Measurements from ENCODE around the gene ZNF267. TPM values are rescaled to one million over a fixed set of nuclear protein-coding genes. Genes with fewer than 3 reads are reported as not detected.

The ZNF267 gene
- total RNA-seq, 1 experiment from 2014 or later: 25.3 TPM

DNA sequence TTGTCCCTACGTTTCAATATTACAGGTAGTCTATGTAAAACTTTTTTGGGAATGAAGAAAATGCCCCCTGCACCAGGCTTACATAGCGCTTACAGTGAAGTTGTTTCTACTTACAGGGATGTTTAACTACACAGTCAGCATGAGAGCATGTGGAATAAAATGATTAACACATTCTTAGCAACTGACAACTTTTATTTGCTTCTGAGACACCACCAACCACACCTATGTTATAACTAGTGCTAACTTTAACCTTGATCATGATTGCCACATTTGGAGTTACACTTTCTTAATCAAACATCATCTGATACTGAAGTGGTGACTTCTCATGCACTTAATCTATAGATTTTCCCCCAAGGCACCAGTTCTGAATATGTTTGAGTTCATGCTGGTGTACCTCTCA lies 20.3 kb upstream of the ZNF267 start:
- Mint-ChIP-seq H3K4me3 (no peak overlapping the region), H3K36me3 (peaks cover 58% of the 10 kb centered on the region), H3K27me3 (ENCODE audit: low read depth) (peaks cover 27% of the 10 kb centered on the region), H3K9me3 (peaks cover 84% of the 10 kb centered on the region), H3K27ac (no peak overlapping the region), H3K4me1 (no peaks in the 10 kb centered on the region)
- DNase-seq (ENCODE audit: low spot score): no peak
- ATAC-seq: no peak
- TF ChIP-seq ZNF416 (CRISPR knock-in tag; IDR thresholded peaks at IDR 0.05) (no peak), GRHL2 (CRISPR knock-in tag; IDR thresholded peaks at IDR 0.05; ENCODE audit: insufficient replicate concordance, severe bottlenecking) (no peak), TEAD4 (CRISPR knock-in tag; IDR thresholded peaks at IDR 0.05) (no peak)
- CTCF ChIA-PET: no interaction called here
- POLR2A ChIA-PET: no interaction called here

DNA sequence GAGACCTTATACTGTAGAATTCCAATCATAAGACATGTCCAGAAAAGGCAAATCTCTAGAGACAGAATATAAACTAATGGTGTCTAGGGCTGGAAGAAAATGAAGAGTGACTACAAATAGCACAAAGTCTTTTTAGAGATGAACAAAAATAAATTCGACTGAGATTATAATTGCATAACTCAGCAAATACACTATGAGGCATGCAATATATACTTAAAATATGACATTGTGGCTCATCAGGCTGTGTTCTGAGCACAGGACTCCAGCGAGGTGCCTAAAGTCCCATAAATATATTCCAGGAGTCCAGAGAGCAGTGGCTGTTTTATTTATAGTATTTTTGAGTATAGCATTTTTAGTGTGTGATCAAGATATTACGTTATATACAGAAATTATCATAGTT lies 13.1 kb upstream of the ZNF267 start:
- Mint-ChIP-seq H3K27ac (no peak overlapping the region), H3K36me3 (peaks cover 26% of the 10 kb centered on the region), H3K4me3 (no peak overlapping the region), H3K4me1 (no peaks in the 10 kb centered on the region), H3K9me3 (peaks cover 87% of the 10 kb centered on the region), H3K27me3 (ENCODE audit: low read depth) (peaks cover 33% of the 10 kb centered on the region)
- DNase-seq (ENCODE audit: low spot score) (no peak), ATAC-seq (no peak)
- TF ChIP-seq GABPB1 (CRISPR knock-in tag; IDR thresholded peaks at IDR 0.05): no peak
- TF ChIP-seq, protein P1, sequence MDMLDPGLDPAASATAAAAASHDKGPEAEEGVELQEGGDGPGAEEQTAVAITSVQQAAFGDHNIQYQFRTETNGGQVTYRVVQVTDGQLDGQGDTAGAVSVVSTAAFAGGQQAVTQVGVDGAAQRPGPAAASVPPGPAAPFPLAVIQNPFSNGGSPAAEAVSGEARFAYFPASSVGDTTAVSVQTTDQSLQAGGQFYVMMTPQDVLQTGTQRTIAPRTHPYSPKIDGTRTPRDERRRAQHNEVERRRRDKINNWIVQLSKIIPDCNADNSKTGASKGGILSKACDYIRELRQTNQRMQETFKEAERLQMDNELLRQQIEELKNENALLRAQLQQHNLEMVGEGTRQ (CRISPR knock-in tag; IDR thresholded peaks at IDR 0.05): no peak
- TF ChIP-seq RORB (CRISPR knock-in tag; IDR thresholded peaks at IDR 0.05): no peak
- TF ChIP-seq, protein P2, sequence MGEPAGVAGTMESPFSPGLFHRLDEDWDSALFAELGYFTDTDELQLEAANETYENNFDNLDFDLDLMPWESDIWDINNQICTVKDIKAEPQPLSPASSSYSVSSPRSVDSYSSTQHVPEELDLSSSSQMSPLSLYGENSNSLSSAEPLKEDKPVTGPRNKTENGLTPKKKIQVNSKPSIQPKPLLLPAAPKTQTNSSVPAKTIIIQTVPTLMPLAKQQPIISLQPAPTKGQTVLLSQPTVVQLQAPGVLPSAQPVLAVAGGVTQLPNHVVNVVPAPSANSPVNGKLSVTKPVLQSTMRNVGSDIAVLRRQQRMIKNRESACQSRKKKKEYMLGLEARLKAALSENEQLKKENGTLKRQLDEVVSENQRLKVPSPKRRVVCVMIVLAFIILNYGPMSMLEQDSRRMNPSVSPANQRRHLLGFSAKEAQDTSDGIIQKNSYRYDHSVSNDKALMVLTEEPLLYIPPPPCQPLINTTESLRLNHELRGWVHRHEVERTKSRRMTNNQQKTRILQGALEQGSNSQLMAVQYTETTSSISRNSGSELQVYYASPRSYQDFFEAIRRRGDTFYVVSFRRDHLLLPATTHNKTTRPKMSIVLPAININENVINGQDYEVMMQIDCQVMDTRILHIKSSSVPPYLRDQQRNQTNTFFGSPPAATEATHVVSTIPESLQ (CRISPR knock-in tag; IDR thresholded peaks at IDR 0.05): no peak
- TF ChIP-seq EMX1 (CRISPR knock-in tag; IDR thresholded peaks at IDR 0.05): no peak
- TF ChIP-seq TEAD4 (CRISPR knock-in tag; IDR thresholded peaks at IDR 0.05): no peak
- TF ChIP-seq, protein P3, sequence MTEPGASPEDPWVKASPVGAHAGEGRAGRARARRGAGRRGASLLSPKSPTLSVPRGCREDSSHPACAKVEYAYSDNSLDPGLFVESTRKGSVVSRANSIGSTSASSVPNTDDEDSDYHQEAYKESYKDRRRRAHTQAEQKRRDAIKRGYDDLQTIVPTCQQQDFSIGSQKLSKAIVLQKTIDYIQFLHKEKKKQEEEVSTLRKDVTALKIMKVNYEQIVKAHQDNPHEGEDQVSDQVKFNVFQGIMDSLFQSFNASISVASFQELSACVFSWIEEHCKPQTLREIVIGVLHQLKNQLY (CRISPR knock-in tag; IDR thresholded peaks at IDR 0.05): no peak
- TF ChIP-seq, protein P4, sequence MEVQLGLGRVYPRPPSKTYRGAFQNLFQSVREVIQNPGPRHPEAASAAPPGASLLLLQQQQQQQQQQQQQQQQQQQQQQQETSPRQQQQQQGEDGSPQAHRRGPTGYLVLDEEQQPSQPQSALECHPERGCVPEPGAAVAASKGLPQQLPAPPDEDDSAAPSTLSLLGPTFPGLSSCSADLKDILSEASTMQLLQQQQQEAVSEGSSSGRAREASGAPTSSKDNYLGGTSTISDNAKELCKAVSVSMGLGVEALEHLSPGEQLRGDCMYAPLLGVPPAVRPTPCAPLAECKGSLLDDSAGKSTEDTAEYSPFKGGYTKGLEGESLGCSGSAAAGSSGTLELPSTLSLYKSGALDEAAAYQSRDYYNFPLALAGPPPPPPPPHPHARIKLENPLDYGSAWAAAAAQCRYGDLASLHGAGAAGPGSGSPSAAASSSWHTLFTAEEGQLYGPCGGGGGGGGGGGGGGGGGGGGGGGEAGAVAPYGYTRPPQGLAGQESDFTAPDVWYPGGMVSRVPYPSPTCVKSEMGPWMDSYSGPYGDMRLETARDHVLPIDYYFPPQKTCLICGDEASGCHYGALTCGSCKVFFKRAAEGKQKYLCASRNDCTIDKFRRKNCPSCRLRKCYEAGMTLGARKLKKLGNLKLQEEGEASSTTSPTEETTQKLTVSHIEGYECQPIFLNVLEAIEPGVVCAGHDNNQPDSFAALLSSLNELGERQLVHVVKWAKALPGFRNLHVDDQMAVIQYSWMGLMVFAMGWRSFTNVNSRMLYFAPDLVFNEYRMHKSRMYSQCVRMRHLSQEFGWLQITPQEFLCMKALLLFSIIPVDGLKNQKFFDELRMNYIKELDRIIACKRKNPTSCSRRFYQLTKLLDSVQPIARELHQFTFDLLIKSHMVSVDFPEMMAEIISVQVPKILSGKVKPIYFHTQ (CRISPR knock-in tag; IDR thresholded peaks at IDR 0.05): no peak
- no peak for TF ChIP-seq ELF4 (CRISPR knock-in tag; IDR thresholded peaks at IDR 0.05; ENCODE audit: low read depth)
- no peak for TF ChIP-seq SMAD4 (CRISPR knock-in tag; IDR thresholded peaks at IDR 0.05)
- no peak for TF ChIP-seq CREM (CRISPR knock-in tag; IDR thresholded peaks at IDR 0.05)
- TF ChIP-seq, protein P5, sequence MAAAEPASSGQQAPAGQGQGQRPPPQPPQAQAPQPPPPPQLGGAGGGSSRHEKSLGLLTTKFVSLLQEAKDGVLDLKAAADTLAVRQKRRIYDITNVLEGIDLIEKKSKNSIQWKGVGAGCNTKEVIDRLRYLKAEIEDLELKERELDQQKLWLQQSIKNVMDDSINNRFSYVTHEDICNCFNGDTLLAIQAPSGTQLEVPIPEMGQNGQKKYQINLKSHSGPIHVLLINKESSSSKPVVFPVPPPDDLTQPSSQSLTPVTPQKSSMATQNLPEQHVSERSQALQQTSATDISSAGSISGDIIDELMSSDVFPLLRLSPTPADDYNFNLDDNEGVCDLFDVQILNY (CRISPR knock-in tag; IDR thresholded peaks at IDR 0.05): no peak
- TF ChIP-seq, protein P6, sequence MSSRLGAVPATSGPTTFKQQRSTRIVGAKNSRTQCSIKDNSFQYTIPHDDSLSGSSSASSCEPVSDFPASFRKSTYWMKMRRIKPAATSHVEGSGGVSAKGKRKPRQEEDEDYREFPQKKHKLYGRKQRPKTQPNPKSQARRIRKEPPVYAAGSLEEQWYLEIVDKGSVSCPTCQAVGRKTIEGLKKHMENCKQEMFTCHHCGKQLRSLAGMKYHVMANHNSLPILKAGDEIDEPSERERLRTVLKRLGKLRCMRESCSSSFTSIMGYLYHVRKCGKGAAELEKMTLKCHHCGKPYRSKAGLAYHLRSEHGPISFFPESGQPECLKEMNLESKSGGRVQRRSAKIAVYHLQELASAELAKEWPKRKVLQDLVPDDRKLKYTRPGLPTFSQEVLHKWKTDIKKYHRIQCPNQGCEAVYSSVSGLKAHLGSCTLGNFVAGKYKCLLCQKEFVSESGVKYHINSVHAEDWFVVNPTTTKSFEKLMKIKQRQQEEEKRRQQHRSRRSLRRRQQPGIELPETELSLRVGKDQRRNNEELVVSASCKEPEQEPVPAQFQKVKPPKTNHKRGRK (CRISPR knock-in tag; IDR thresholded peaks at IDR 0.05; ENCODE audit: borderline replicate concordance): no peak
- TF ChIP-seq, protein P7, sequence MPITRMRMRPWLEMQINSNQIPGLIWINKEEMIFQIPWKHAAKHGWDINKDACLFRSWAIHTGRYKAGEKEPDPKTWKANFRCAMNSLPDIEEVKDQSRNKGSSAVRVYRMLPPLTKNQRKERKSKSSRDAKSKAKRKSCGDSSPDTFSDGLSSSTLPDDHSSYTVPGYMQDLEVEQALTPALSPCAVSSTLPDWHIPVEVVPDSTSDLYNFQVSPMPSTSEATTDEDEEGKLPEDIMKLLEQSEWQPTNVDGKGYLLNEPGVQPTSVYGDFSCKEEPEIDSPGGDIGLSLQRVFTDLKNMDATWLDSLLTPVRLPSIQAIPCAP (CRISPR knock-in tag; IDR thresholded peaks at IDR 0.05): no peak
- ChIA-PET POLR2A (no interaction called here), CTCF (no interaction called here)
